Activated naive CD8-positive, alpha-beta T cell treated with anti-CD3 and anti-CD28 coated beads, Interleukin-2, amount 10 ng/mL, durations not matched to agents 7 days and 5 days (primary cell): Measurements from ENCODE around the gene KRTAP5-3. TPM values are rescaled to one million over a fixed set of nuclear protein-coding genes. Genes with fewer than 3 reads are reported as not detected.

Experiments used
- ATAC-seq: fragments of 150-1000 bp; cut with Tn5 transposase; one replicate; pipeline ENCODE4 v1.10.0; 2021; ENCODE audit warnings: low read depth, moderate library complexity
- POLR2A ChIA-PET: fragments of 350-600 bp; sonication (Branson Sonifier 250); formaldehyde crosslinking; loops from one replicate; lab custom pipeline; 2021; ENCODE audit warnings: antibody characterized with exemption; lab: Charles Lee
- DNase-seq: peaks from one replicate; pipeline ENCODE4 v3.0.0; 2021
- H3K27ac Mint-ChIP-seq: one replicate; pipeline ENCODE4 v1.8.0; 2022; ENCODE audit warnings: mild to moderate bottlenecking, mixed read lengths
- H3K27me3 Mint-ChIP-seq: one replicate; pipeline ENCODE4 v1.8.0; 2022; ENCODE audit warnings: mild to moderate bottlenecking, moderate library complexity, mixed read lengths
- H3K36me3 Mint-ChIP-seq: one replicate; pipeline ENCODE4 v1.8.0; 2021; ENCODE audit warnings: mild to moderate bottlenecking, mixed read lengths
- H3K4me1 Mint-ChIP-seq: one replicate; pipeline ENCODE4 v1.8.0; 2021; ENCODE audit warnings: mixed read lengths
- H3K4me3 Mint-ChIP-seq: one replicate; pipeline ENCODE4 v1.8.0; 2022; ENCODE audit warnings: mild to moderate bottlenecking, moderate library complexity, mixed read lengths
- H3K9me3 Mint-ChIP-seq: one replicate; pipeline ENCODE4 v1.8.0; 2021; ENCODE audit warnings: mixed read lengths
- total RNA-seq, 2 experiments: library from RNA; stranded (reverse); gene quantifications; one replicate each; pipeline ENCODE4 v1.2.3, GENCODE V29; 2021

Gene KRTAP5-3
- total RNA-seq, 2 experiments from 2014 or later = not detected

DNA sequence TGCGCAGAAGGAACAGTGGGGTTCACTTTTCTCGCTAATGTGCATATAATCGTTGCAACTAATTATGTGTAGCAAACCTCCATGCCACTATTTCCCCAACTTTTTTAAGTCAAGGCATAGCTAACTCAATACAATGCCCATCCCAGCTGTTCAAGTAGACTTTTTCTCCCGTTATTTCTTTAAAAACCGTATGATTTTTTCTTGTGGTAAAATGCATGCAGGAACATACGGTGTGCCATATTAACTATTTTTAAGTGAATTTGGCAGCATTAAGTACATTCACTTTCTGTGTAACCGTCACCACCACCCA lies 33.4 kb downstream of the KRTAP5-3 start:
- DNase-seq (no peak), ATAC-seq (no peak)
- Mint-ChIP-seq H3K4me1 (no peaks in the 10 kb centered on the region), H3K27ac (no peak overlapping the region), H3K9me3 (no peaks in the 10 kb centered on the region), H3K27me3 (peaks cover 26% of the 10 kb centered on the region), H3K36me3 (no peaks in the 10 kb centered on the region), H3K4me3 (no peak overlapping the region)
- POLR2A ChIA-PET = no interaction called here

DNA sequence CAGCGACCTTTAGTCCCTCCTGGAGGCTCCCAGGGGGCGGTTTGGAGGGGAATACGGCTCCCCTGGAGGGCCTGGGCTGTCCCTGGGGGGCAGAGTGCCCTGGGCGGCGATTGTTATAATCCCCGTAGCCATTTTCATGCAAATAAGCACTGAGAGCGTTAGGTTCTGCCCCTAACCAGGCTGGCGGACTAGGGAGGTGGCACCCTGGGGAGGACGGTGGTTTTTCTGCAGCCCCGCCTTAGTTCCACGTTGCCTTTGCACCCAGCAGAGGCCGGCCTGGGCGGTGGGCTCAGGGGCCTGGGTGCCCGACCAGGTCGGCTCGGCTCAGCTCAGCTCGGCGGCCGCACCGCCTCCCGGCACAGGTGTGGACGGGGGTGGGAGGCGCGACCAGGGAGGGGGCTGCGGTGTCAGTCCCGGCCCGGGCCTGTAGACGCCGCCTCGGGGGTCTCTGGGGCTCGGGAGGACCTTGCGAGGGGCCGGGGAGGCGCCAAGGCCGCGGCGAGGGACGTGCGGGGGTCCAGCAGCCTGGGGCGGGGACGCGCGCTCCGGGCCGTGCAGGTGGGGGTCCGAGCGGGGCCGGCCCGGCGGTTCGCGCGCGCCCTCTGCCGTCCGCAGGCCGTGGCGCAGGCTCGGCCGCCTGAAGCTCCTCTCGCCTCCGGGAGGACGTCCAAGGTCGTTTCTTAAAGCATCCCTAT lies 33.9 kb downstream of the KRTAP5-3 start:
- POLR2A ChIA-PET = interaction anchor here (0.9 kb wide), 1 partner anchor 28 kb away, joined by 4 read pairs; no protein-coding TSS in a partner anchor
- Mint-ChIP-seq H3K4me3 (no peak overlapping the region), H3K36me3 (no peaks in the 10 kb centered on the region), H3K4me1 (no peaks in the 10 kb centered on the region), H3K27ac (no peak overlapping the region), H3K27me3 (peaks cover 29% of the 10 kb centered on the region), H3K9me3 (no peaks in the 10 kb centered on the region)
- peak; percentile 79 for DNase-seq
- ATAC-seq = peak; percentile 35

DNA sequence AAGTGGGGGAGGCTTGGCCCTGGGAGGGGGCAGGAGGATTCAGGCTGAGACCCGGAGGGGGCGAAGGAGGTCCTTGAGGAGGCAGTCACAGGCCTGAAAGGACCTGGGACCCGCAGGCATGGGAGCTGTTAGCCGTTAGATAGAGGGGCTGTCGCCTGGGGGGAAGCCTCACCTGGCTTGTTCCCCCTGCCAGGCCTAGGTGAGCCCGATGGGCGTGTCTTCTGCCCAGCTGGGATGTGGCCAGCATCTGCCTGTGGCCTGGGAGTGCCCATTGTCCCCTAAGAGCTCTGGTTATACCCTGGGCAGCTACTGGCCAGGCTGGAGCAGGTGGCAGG lies 34.4 kb downstream of the KRTAP5-3 start:
- POLR2A ChIA-PET = interaction anchor here (0.9 to 1.1 kb wide), 2 partner anchors 27 to 311 kb away, joined by 4 read pairs; no protein-coding TSS in a partner anchor
- Mint-ChIP-seq H3K27me3 (peaks cover 30% of the 10 kb centered on the region), H3K9me3 (no peaks in the 10 kb centered on the region), H3K4me3 (no peak overlapping the region), H3K36me3 (no peaks in the 10 kb centered on the region), H3K4me1 (no peaks in the 10 kb centered on the region), H3K27ac (no peak overlapping the region)
- DNase-seq = peak; percentile 56
- no peak for ATAC-seq

DNA sequence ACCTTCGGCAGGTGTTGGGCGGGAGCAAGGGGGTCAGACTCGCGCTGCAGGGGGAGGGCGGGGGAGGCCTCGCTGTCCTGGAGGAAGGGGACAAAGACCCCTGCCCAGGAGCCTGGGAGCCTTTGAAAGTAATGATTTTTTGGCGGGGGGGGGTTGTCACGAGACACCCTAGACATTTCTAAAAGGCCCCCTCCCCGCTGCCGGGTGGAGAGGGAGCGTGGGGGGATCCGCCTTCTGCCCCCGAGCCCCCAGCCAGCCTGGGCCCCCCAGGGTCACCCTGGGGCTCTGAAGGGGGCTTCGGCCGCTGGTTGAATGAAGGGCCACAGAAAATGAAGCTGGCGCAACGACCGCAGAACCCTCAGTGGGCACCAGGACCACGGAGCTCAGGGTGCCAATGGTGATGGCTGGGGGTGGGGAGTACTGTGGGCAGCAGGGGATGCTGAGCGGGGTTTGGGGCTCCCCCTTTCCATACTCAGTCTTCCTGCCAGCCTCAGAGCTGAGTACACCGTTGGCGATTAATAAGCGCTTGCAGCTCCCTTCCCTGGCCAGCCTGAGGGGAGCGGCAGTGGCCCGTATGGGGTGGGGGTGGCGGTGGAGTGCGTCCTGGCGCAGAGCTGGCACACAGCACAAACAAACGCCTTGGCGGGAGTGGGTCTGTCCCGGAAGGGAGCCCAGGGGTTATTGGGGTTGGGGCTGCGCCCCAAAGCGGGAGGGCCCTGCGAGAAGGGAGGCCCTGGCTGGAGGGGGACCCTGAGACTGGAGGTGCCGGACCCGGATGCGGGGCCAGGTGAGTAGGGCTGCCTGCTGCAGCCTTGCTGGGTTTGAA lies 35.0 kb downstream of the KRTAP5-3 start:
- no peak overlapping the region for H3K27ac Mint-ChIP-seq
- DNase-seq = peak; percentile 54

DNA sequence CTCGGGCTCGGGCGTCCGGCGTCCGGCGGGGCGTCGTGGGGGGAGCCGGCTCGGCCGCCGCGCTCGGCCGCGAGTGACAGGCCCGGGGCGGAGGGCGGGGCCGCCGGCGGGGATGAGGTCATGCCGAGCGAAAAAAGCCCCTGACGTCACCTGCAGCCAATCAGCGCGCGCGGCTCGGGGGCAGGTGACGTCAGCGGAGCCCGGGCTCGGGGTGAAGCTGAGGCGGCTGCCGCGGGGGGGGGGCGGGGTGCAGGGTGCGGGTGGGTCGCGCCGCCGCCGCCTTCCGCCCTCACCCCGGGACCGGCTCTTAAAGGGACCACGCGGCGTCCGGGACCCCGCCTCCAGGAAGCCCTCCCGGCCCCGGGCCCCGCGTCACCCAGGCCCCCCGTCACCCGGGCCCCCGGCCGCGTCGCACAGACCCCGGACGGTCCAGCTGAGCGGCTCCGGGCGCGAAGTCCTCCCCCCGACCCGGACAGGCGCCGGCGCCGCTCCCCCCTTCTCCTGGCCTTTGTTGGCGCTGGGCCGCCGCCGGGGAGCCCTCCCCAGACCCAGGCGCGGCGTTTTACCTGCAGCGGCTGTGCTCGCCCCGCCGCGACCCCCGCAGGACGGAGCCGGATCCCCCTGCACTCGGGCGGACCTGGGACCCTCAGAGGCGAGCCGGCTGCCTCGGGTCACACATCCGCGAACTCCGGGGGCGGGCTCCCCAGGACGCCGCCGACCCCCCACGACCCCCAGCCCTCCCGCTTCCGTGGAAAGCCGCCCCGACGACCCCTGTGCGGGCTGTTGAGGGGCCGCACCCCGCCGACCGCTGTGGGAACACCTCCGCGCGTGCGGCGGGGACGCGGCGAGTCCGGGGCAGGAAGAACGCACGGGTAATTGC lies 35.8 kb downstream of the KRTAP5-3 start, which contains the start of gene DUSP8:
DUSP8 (minus strand) TSS at position 75 of the 880 bp plus-strand sequence. CDS start 6,445 bp downstream, outside the sequence.
- POLR2A ChIA-PET = interaction anchor here (1.1 kb wide), 1 partner anchor 310 kb away, joined by 4 read pairs; no protein-coding TSS in a partner anchor
- Mint-ChIP-seq H3K27ac (no peak within 1 kb of the TSS), H3K36me3 (no peaks in the 10 kb centered on the region), H3K4me1 (no peaks in the 10 kb centered on the region), H3K9me3 (no peaks in the 10 kb centered on the region), H3K27me3 (peaks cover 28% of the 10 kb centered on the region), H3K4me3 (no peak within 1 kb of the TSS)
- DNase-seq (peak; percentile 93), ATAC-seq (peak; percentile 78)

More for the DNA sequence above, 35.0 kb downstream of the KRTAP5-3 start:
- no peak for ATAC-seq
- H3K9me3 Mint-ChIP-seq = no peaks in the 10 kb centered on the region
- H3K27me3 Mint-ChIP-seq = peaks cover 30% of the 10 kb centered on the region
- POLR2A ChIA-PET = interaction anchor here (0.9 to 1.1 kb wide), 2 partner anchors 26 to 311 kb away, joined by 4 read pairs; no protein-coding TSS in a partner anchor
- no peaks in the 10 kb centered on the region for H3K4me1 Mint-ChIP-seq
- H3K4me3 Mint-ChIP-seq = no peak overlapping the region
- no peaks in the 10 kb centered on the region for H3K36me3 Mint-ChIP-seq

DNA sequence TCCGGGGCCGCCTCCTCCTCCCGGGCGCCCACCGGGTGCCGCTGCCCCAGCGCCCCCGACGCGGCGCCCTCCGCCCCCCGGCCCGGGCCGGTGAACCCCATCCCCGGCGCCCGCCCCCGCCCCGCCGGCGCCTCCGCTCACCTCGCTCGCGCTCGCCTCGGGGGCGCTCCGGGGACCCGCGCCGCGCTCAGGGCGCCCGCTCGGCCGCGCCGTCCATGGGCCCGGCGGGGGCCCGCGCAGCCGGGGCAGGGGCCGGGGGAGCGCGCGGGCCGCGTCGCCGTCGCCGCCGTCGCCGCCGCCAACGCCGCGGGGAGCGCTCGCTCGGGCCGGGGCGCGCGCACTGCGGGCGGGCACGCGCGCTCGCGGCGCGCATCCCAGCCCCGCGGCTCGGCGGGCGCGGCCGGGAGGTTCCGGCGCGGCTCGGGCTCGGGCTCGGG lies 36.5 kb downstream of the KRTAP5-3 start:
- POLR2A ChIA-PET = no interaction called here

DNA sequence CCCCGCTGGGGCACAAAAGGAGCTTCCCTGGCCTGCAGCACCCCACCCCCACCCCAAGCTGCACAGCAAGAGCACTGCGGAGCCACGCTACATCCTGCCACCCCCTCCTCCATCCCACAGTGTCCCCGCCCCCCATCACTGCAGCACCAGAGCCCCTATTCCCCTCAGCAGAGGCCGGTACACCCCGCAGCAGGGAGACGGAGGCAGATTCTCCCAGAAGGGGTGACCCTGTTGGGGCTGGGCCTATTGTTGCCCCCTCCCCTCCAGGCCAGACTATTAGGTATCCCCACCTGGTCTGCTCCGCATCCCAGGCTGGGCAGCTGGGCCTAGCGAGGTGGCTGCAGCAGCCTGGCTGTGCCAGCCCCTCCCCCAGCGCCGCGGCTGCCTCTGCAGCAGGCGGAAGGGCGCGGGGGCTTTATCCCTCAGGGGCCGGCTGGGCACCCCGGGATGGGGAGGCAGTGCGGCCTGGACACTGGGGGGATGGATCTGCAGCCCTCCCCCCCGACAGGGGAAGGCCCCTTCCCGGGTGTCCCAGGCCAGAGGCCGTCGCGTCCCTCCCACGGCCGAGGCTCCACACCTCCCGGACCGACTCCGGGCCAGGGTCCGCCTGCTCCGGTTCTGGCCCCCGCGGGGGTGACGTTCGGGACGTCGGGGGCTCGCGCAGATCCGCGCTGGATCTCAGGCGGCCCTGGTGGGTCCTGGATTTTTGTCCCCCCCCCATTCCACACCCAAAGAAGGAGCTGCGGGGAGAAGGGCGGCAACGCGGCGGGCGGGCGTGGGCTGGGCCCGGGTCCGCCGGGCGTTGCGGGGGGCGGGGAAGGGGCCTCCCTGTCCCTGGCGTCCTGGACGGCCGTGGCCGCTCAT lies 37.1 kb downstream of the KRTAP5-3 start:
- POLR2A ChIA-PET = no interaction called here

More for the DNA sequence above, 36.5 kb downstream of the KRTAP5-3 start:
- Mint-ChIP-seq H3K9me3 (no peaks in the 10 kb centered on the region), H3K27me3 (peaks cover 28% of the 10 kb centered on the region), H3K4me3 (no peak overlapping the region), H3K27ac (no peak overlapping the region), H3K36me3 (no peaks in the 10 kb centered on the region), H3K4me1 (no peaks in the 10 kb centered on the region)
- DNase-seq = no peak
- peak; percentile 6 for ATAC-seq

DNA sequence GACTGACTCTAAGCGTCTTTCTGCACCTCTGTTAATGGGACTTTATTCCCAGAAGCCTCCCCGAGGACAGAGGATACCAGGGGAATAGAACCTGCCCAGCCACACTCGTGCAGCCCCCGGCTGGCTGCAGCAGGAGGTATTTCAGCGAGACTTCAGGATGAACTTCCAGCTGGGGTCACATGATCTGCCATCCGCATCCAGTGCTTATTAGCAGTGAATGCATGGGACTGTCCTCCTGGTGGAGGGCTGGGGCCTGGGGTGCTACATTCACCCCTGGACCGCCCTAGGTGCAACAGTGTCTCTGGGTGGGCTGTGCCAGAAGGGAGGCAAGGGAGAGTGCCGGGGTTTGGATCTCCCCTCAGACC lies 37.8 kb downstream of the KRTAP5-3 start:
- ATAC-seq (no peak), DNase-seq (no peak)
- Mint-ChIP-seq H3K9me3 (no peaks in the 10 kb centered on the region), H3K4me3 (peak overlapping the region; percentile 48), H3K27ac (no peak overlapping the region), H3K4me1 (no peaks in the 10 kb centered on the region), H3K36me3 (no peaks in the 10 kb centered on the region), H3K27me3 (peaks cover 28% of the 10 kb centered on the region)
- POLR2A ChIA-PET = no interaction called here

More for the DNA sequence above, 37.1 kb downstream of the KRTAP5-3 start:
- DNase-seq (peak; percentile 45), ATAC-seq (no peak)
- no peak overlapping the region for H3K27ac Mint-ChIP-seq
- peaks cover 28% of the 10 kb centered on the region for H3K27me3 Mint-ChIP-seq
- H3K9me3 Mint-ChIP-seq = no peaks in the 10 kb centered on the region
- H3K4me1 Mint-ChIP-seq = no peaks in the 10 kb centered on the region
- no peaks in the 10 kb centered on the region for H3K36me3 Mint-ChIP-seq
- peak overlapping the region; percentile 48 for H3K4me3 Mint-ChIP-seq

DNA sequence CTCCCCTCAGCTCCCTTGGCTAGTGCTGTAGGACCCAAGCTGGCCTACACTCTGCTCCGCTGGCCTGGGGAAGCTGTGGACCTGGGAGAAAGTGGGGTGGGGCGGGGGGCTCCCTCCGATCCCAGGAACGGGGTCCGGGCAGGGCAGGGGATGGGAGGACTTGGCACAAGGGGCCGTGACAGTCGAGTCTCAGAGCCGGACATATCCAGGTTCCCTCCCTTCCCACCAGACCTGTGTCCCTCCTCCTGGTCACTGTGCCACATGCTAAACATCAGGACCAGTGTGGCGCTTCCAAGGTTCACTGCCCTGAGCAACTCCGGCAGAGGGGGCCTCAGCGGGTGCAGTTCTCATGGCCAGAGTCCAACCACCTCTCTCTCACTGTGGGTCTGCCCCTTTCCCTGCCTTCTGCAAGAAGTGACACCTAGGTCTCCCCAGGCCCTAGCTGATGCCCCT lies 38.2 kb downstream of the KRTAP5-3 start:
- Mint-ChIP-seq H3K36me3 (no peaks in the 10 kb centered on the region), H3K4me1 (no peaks in the 10 kb centered on the region), H3K9me3 (no peaks in the 10 kb centered on the region), H3K27me3 (peaks cover 26% of the 10 kb centered on the region), H3K27ac (no peak overlapping the region), H3K4me3 (no peak overlapping the region)
- DNase-seq = no peak
- POLR2A ChIA-PET = no interaction called here
- ATAC-seq = no peak

DNA sequence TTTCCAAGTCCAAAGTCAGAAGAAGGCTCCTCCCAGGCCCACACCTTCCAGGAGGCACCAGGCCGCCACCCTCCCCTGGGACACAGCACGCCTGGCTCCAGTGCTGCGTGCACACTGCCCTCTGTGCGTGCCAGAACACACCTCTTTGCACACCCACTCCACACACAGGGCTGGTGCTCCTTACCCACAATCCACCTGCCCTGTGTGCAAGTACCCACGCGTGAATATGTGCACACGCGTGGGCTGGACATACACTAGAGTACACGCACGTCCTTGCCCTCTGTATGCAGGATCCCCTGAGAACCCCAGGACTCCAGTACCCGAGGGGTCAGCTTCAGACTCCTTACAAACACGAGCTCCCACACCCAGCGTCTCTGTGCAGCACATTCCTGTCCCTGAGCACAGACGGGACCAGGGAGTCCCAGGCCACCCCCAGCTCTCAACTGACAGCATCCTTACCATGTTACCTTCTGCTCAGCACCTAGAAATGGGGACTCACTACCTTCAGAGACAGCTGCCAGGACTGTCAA lies 38.9 kb downstream of the KRTAP5-3 start:
- no peaks in the 10 kb centered on the region for H3K9me3 Mint-ChIP-seq
- POLR2A ChIA-PET = no interaction called here
- no peak overlapping the region for H3K4me3 Mint-ChIP-seq
- ATAC-seq (no peak), DNase-seq (no peak)
- H3K4me1 Mint-ChIP-seq = no peaks in the 10 kb centered on the region
- no peaks in the 10 kb centered on the region for H3K36me3 Mint-ChIP-seq
- peaks cover 23% of the 10 kb centered on the region for H3K27me3 Mint-ChIP-seq
- H3K27ac Mint-ChIP-seq = no peak overlapping the region

DNA sequence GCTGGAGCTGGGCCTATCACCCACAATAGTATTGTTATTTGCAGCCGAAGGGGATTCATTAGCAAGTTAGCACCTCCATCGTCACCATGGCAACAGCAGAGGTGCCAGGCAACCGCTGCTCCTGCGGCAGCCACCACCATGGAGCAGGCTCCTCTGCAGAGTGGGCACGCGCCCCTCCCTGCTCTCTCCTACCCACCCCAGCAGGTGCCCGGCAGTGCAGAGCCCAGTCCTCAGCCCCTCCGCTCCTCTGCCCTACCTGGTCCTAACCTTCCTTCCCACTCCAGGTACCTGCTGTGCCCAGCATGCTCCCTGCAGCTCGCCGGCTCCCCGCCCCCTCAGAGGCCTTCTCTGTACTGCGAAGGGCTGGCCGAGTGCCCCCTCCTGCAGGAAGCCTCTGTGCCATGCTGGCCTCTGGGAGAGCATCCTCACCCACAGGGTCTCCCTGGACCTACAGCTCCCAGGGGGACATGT lies 39.8 kb downstream of the KRTAP5-3 start:
- no peak overlapping the region for H3K4me3 Mint-ChIP-seq
- DNase-seq (no peak), ATAC-seq (no peak)
- H3K27ac Mint-ChIP-seq = no peak overlapping the region
- POLR2A ChIA-PET = no interaction called here
- H3K36me3 Mint-ChIP-seq = no peaks in the 10 kb centered on the region
- H3K27me3 Mint-ChIP-seq = peaks cover 16% of the 10 kb centered on the region
- H3K4me1 Mint-ChIP-seq = no peaks in the 10 kb centered on the region
- H3K9me3 Mint-ChIP-seq = no peaks in the 10 kb centered on the region

DNA sequence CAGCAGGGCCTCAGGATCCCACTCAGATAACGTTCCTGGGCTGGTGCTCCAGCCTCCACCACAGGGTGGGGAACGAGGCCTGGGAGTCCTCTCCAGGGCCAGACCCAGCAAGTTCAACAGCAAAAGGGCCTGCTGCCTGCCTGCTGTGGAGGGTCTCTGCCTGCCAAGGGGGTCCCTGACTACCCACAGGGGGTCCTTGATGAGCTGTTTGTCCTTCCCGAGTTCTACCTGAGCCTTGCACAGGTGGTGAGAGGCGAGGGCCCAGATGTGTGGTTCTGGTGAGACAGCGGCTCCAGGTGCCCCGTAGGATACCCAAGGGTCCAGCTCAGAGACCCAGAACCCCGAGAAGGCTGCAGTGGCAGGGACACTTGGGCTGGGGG lies 40.6 kb downstream of the KRTAP5-3 start:
- Mint-ChIP-seq H3K4me1 (no peaks in the 10 kb centered on the region), H3K27ac (no peak overlapping the region), H3K36me3 (no peaks in the 10 kb centered on the region), H3K27me3 (peaks cover 13% of the 10 kb centered on the region), H3K4me3 (no peak overlapping the region), H3K9me3 (no peaks in the 10 kb centered on the region)
- POLR2A ChIA-PET = no interaction called here
- DNase-seq (no peak), ATAC-seq (no peak)
